Right lobe of liver (tissue), 4 donors: Measurements from ENCODE around the gene ENOX1.

Experiments
- CTCF ChIP-seq, 4 donors: fragments of 200-600 bp in 3 of 4; fragments of 450-650 bp in 1 of 4; IDR thresholded peaks; one replicate each; pipeline versions ENCODE4 v1.5.1 to v1.8.0; 2016 to 2022; ENCODE audit warnings: antibody characterized with exemption in 4 of 4, mild to moderate bottlenecking in 2 of 4
- POLR2A ChIP-seq: fragments of 450-650 bp; IDR thresholded peaks from one replicate; pipeline ENCODE4 v1.6.1; 2017; ENCODE audit warnings: antibody characterized with exemption, mild to moderate bottlenecking
- donor health status: DM: no; HTN: no; CAD: no.
- donor health status: DM: no; HTN: no; CAD: no.
- donor health status: DM: no; HTN: yes; CAD: no.

GRCh38 chr13:43484432-43485225 lies 302.1 kb downstream of the ENOX1 start:
- no peak for TF ChIP-seq CTCF (IDR thresholded peaks at IDR 0.05)
- no peak for TF ChIP-seq POLR2A
